A549 (cell line): ENCODE measurements around the gene SPAG9. TPM values are rescaled to one million over a fixed set of nuclear protein-coding genes. Genes with fewer than 3 reads are reported as not detected.

Experiments
- ATAC-seq, 2 experiments: fragments of 200-7000 bp in 1 of 2; fragments of >200 bp in 1 of 2; cut with Nextera tagmentation in 1 of 2; cut with Tn5 transposase in 1 of 2; 3 replicates each; pipeline versions ENCODE4 v1.8.0 to v1.9.1; 2018 to 2020; ENCODE audit warnings: mild to moderate bottlenecking in 1 of 2, moderate library complexity in 1 of 2
- CTCF ChIA-PET: fragments of 300-600 bp; sonication (Branson Sonifier 250); formaldehyde crosslinking; extraction: SDS; loops from one replicate; lab custom pipeline; 2021; ENCODE audit warnings: antibody characterized with exemption, inconsistent platforms; lab: Yijun Ruan, JAX
- POLR2A ChIA-PET: fragments of 350-600 bp; formaldehyde crosslinking; extraction: SDS; loops from one replicate; lab custom pipeline; 2021; ENCODE audit warnings: antibody characterized with exemption, inconsistent platforms; lab: Yijun Ruan, JAX
- DNase-seq, 2 experiments: peaks; one replicate each; pipeline versions ENCODE4 v3.0.0 to v3.0.0-alpha.2; 2011 to 2016; ENCODE audit warnings: low read depth in 1 of 2, low spot score in 1 of 2
- FAIRE-seq: peaks from 2 replicates; lab custom pipeline; 2011; peaks lifted over from hg19 to GRCh38; lab: Jason Lieb, UNC
- H3K27ac ChIP-seq, 2 experiments: fragments of >200 bp; sonication (Bioruptor Twin); formaldehyde crosslinking; 3 replicates each; pipeline ENCODE4 v1.5.1; 2016 to 2017
- H3K4me1 ChIP-seq: fragments of >200 bp; sonication (Bioruptor Twin); formaldehyde crosslinking; 3 replicates; pipeline ENCODE4 v1.6.1; 2016
- H3K4me2 ChIP-seq: fragments of >200 bp; sonication (Bioruptor Twin); formaldehyde crosslinking; 3 replicates; pipeline ENCODE4 v1.6.1; 2016
- H3K4me3 ChIP-seq: fragments of >200 bp; sonication (Bioruptor Twin); formaldehyde crosslinking; 3 replicates; pipeline ENCODE4 v1.5.1; 2016
- H3K9me3 ChIP-seq: fragments of >200 bp; sonication (Bioruptor Twin); formaldehyde crosslinking; 3 replicates; pipeline ENCODE4 v1.6.1; 2016
- BHLHE40 ChIP-seq: IDR thresholded peaks from 2 replicates; pipeline ENCODE4 v1.6.1; 2012; ENCODE audit warnings: low read depth, low read length, inconsistent platforms
- EHMT2 ChIP-seq: fragments of 200-600 bp; sonication (generic); IDR thresholded peaks from 2 replicates; pipeline ENCODE4 v1.6.1; 2016; ENCODE audit warnings: antibody characterized with exemption, low read depth, mild to moderate bottlenecking, moderate library complexity
- ESRRA ChIP-seq: fragments of 150-350 bp; IDR thresholded peaks from 2 replicates; pipeline ENCODE4 v1.6.1; 2014; ENCODE audit warnings: mild to moderate bottlenecking, low read length, borderline replicate concordance
- FOSB ChIP-seq: fragments of 250-450 bp; sonication (Bioruptor Pico); IDR thresholded peaks from 2 replicates; pipeline ENCODE4 v1.5.0; 2020; ENCODE audit warnings: mild to moderate bottlenecking, moderate library complexity
- FOSL2 ChIP-seq, 2 experiments: fragments of 450-650 bp in 1 of 2; fragments of >200 bp in 1 of 2; sonication (Bioruptor Twin) in 1 of 2; formaldehyde crosslinking; IDR thresholded peaks; 2 replicates each; pipeline versions ENCODE4 v1.5.0 to v1.6.1; 2016 to 2020; ENCODE audit warnings: mild to moderate bottlenecking in 1 of 2, moderate library complexity in 1 of 2
- GATA3 ChIP-seq: IDR thresholded peaks from 2 replicates; pipeline ENCODE4 v1.6.1; 2012; ENCODE audit warnings: borderline replicate concordance
- HDAC2 ChIP-seq: fragments of 200-600 bp; sonication (generic); IDR thresholded peaks from 2 replicates; pipeline ENCODE4 v1.6.1; 2016
- HOXB5 ChIP-seq: fragments of 250-450 bp; sonication (Bioruptor Pico); IDR thresholded peaks from 2 replicates; pipeline ENCODE4 v1.5.0; 2020; ENCODE audit warnings: mild to moderate bottlenecking, moderate library complexity
- JUNB ChIP-seq: fragments of >200 bp; sonication (Bioruptor Twin); formaldehyde crosslinking; IDR thresholded peaks from 2 replicates; pipeline ENCODE4 v1.6.1; 2016
- MYC ChIP-seq: IDR thresholded peaks from 2 replicates; pipeline ENCODE4 v1.6.1; 2012; ENCODE audit warnings: mild to moderate bottlenecking, inconsistent platforms, low read length, improper control_type of control experiment, borderline replicate concordance
- NR3C1 ChIP-seq: fragments of >200 bp; sonication (Bioruptor Twin); formaldehyde crosslinking; IDR thresholded peaks from 3 replicates; pipeline ENCODE4 v1.6.1; 2017
- POLR2AphosphoS2 ChIP-seq: conservative IDR thresholded peaks from 2 replicates; pipeline ENCODE4 v1.6.1; 2012; ENCODE audit warnings: low read length, improper control_type of control experiment, inconsistent platforms
- RCOR1 ChIP-seq: fragments of 150-350 bp; IDR thresholded peaks from 2 replicates; pipeline ENCODE4 v1.6.1; 2014; ENCODE audit warnings: antibody characterized with exemption, low read length, low read depth
- SREBF2 ChIP-seq: fragments of 450-650 bp; IDR thresholded peaks from 2 replicates; pipeline ENCODE4 v1.6.1; 2014; ENCODE audit warnings: mild to moderate bottlenecking, moderate library complexity
- TFCP2L1 ChIP-seq: fragments of 250-450 bp; sonication (Bioruptor Pico); IDR thresholded peaks from 2 replicates; pipeline ENCODE4 v1.5.0; 2021; ENCODE audit warnings: mild to moderate bottlenecking
- ZC3H11A ChIP-seq: fragments of 450-650 bp; IDR thresholded peaks from 2 replicates; pipeline ENCODE4 v1.6.1; 2014; ENCODE audit warnings: antibody characterized with exemption, mild to moderate bottlenecking
- ZFP36 ChIP-seq: fragments of 450-650 bp; IDR thresholded peaks from 2 replicates; pipeline ENCODE4 v1.6.1; 2014; ENCODE audit warnings: borderline replicate concordance; ENCODE audit not compliant: partially characterized antibody
- ZNF302 ChIP-seq: fragments of 250-450 bp; sonication (Bioruptor Pico); IDR thresholded peaks from 2 replicates; pipeline ENCODE4 v1.9.0; 2021; ENCODE audit warnings: inconsistent platforms, mild to moderate bottlenecking, moderate library complexity
- ZSCAN20 ChIP-seq: fragments of 250-450 bp; sonication (Bioruptor Pico); IDR thresholded peaks from 2 replicates; pipeline ENCODE4 v1.8.0; 2022; ENCODE audit warnings: mild to moderate bottlenecking, moderate library complexity
- WGBS: methylation state at CpG from one replicate; pipeline ENCODE4 v1.1.6; 2017; ENCODE audit errors: missing lambda C conversion rate; 5-methylcytosine and 5-hydroxymethylcytosine counted together
- polyA plus RNA-seq, 4 experiments: library from polyadenylated mRNA; depleted of rRNA in 3 of 4; stranded (reverse); fragments of >200 nt; fragmentation: RNase III in 1 of 4; extraction: RNeasy Plus Mini Kit Qiagen cat#74134 plus additional on column Dnase treatment in 1 of 4; gene quantifications; 2 replicates in 3 of 4; 3 replicates in 1 of 4; pipeline ENCODE4 v1.2.3, GENCODE V29; 2011 to 2017
- TF ChIP-seq, protein P1 (sequence below): fragments of >200 bp; sonication (Bioruptor Twin); formaldehyde crosslinking; IDR thresholded peaks from 2 replicates; pipeline ENCODE4 v1.6.1; 2016
- TF ChIP-seq, protein P2 (sequence below): fragments of 150-350 bp; IDR thresholded peaks from 2 replicates; pipeline ENCODE4 v1.6.1; 2014; ENCODE audit warnings: low read depth, mild to moderate bottlenecking, low read length

Gene SPAG9
- polyA plus RNA-seq, 2 of the 4 experiments (the other 2 are of a cell fraction): 69.0 to 71.1 TPM

DNA sequence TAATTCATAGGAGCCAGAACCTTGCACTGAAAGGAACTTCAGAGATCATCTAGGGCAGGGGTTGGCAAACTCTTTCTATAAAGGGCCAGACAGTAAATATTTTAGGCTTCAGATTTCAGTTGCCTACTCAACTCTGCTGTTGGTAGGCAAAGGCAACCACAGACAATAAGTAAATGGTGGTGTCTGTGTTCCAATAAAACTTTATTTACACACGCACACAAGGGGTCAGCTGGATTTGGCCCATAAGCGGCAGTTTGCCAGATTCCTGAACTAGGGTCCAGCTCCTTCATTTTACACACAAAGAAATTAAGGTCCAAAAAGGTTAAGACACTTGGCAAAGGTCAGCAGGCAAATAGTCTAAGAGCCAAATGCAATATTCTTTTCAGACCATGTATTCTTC, 107.3 kb downstream of the SPAG9 start:
- FAIRE-seq: no peak
- POLR2A ChIA-PET: no interaction called here
- CTCF ChIA-PET: interaction anchor here (1.0 to 6.5 kb wide), 7 partner anchors 9 to 162 kb away, joined by 3 to 42 read pairs (median 3); partner anchors contain the start of gene NME1

DNA sequence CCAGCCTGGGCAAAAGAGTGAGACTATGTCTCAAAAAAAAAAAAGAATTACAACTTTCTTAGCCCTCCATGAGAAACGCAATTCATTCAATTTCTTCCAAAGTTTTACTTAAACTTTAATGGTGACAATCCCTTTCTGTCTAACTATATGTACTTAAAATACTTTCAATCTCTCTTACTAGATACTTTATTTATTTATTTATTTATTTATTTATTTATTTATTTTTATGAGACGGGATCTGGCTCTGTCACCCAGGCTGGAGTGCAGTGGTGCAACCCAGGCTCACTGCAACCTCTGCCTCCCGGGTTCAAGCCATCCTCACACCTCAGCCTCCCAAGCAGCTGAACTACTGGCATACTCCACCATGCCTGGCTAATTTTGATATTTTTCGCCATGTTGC, 108.1 kb downstream of the SPAG9 start:
- no peak overlapping the region for H3K27ac ChIP-seq
- no peak for DNase-seq
- no peak for FAIRE-seq
- CTCF ChIA-PET: interaction anchor here (1.0 to 6.5 kb wide), 6 partner anchors 9 to 161 kb away, joined by 3 to 42 read pairs (median 4); partner anchors contain the start of gene NME1
- WGBS: 94% methylated on average over 4 of the region's 4 CpGs
- no peak for TF ChIP-seq POLR2AphosphoS2
- peak; percentile 96 for TF ChIP-seq ZC3H11A
- no peak overlapping the region for H3K4me2 ChIP-seq
- no peak overlapping the region for H3K4me3 ChIP-seq
- no peaks in the 10 kb centered on the region for H3K9me3 ChIP-seq
- no peak for ATAC-seq
- H3K4me1 ChIP-seq: no peaks in the 10 kb centered on the region
- POLR2A ChIA-PET: no interaction called here

More for the DNA sequence above, 107.3 kb downstream of the SPAG9 start:
- no peak for ATAC-seq
- H3K27ac ChIP-seq: no peak overlapping the region
- DNase-seq: no peak
- no peaks in the 10 kb centered on the region for H3K4me1 ChIP-seq
- no peaks in the 10 kb centered on the region for H3K9me3 ChIP-seq
- WGBS: 97% methylated on average over 2 of the region's 2 CpGs
- TF ChIP-seq ESRRA: no peak
- TF ChIP-seq TFCP2L1 (CRISPR knock-in tag): no peak
- TF ChIP-seq NR3C1: no peak
- TF ChIP-seq SREBF2: no peak
- no peak for TF ChIP-seq MYC
- no peak for TF ChIP-seq EHMT2
- TF ChIP-seq GATA3: no peak
- no peak for TF ChIP-seq ZC3H11A
- TF ChIP-seq ZFP36: no peak
- no peak for TF ChIP-seq JUNB
- TF ChIP-seq BHLHE40: no peak
- no peak overlapping the region for H3K4me3 ChIP-seq
- H3K4me2 ChIP-seq: no peak overlapping the region

DNA sequence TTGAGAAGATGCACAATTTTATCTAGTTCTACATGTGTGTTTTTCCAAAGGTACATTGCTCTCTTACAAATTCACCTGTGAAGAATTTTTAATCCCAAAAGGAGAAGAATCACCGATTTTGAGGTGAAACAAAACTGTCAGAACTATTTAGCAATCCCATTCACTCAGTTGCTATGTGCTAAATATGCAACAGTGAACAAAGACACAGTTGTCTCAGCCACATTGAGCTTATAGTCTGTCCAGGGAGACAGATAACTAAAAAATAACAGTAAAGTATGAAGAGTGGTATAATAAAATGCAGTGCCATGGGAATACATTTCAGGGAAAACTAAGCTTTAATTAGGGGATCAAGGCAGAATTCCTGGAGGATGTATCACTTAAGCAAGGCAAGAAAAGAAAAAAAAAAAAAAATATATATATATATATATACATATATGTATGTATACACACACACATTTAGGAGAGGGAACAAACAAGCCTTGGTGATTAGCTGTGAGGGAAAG, 110.4 kb downstream of the SPAG9 start:
- DNase-seq: no peak
- no peak for TF ChIP-seq ZSCAN20 (CRISPR knock-in tag)
- TF ChIP-seq, protein P1, sequence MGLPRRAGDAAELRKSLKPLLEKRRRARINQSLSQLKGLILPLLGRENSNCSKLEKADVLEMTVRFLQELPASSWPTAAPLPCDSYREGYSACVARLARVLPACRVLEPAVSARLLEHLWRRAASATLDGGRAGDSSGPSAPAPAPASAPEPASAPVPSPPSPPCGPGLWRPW: no peak
- no peak for TF ChIP-seq FOSL2 (IDR thresholded peaks at IDR 0.05)
- no peak for TF ChIP-seq FOSL2 (CRISPR knock-in tag; IDR thresholded peaks at IDR 0.05)
- no peak for TF ChIP-seq FOSB (CRISPR knock-in tag)
- TF ChIP-seq ZC3H11A: no peak
- no peak for TF ChIP-seq ZNF302
- no peak for TF ChIP-seq HOXB5 (CRISPR knock-in tag)
- TF ChIP-seq MYC: no peak
- no peak for TF ChIP-seq EHMT2
- no peak for TF ChIP-seq JUNB
- no peak for TF ChIP-seq GATA3
- no peak for TF ChIP-seq RCOR1
- no peak for TF ChIP-seq HDAC2
- TF ChIP-seq, protein P2, sequence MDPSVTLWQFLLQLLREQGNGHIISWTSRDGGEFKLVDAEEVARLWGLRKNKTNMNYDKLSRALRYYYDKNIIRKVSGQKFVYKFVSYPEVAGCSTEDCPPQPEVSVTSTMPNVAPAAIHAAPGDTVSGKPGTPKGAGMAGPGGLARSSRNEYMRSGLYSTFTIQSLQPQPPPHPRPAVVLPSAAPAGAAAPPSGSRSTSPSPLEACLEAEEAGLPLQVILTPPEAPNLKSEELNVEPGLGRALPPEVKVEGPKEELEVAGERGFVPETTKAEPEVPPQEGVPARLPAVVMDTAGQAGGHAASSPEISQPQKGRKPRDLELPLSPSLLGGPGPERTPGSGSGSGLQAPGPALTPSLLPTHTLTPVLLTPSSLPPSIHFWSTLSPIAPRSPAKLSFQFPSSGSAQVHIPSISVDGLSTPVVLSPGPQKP: no peak
- Histone ChIP-seq H3K27ac (no peak overlapping the region), H3K4me1 (no peaks in the 10 kb centered on the region), H3K4me3 (no peak overlapping the region), H3K4me2 (no peak overlapping the region), H3K9me3 (no peaks in the 10 kb centered on the region)
- CTCF ChIA-PET: interaction anchor here (1.3 to 6.5 kb wide), 5 partner anchors 9 to 143 kb away, joined by 3 to 42 read pairs (median 8); partner anchors contain the start of gene NME1
- POLR2A ChIA-PET: no interaction called here
- no peak for ATAC-seq
- 88% methylated on average over 1 of the region's 1 CpG for WGBS
- FAIRE-seq: no peak
